NOMO-1 treated with DMSO at 0.1 percent for 48 hours (cell line): ENCODE measurements around the gene ZNF177.
"Not testable (repeated sequence)": the region's sequence is repeated elsewhere in the genome, so short reads cannot be mapped to it uniquely, and the experiment has no call there.

Experiments used
- DNase-seq: peaks from one replicate; lab custom pipeline; 2025; ENCODE audit not compliant: unreplicated experiment; lab: John Stamatoyannopoulos, UW

The ZNF177 gene

DNA sequence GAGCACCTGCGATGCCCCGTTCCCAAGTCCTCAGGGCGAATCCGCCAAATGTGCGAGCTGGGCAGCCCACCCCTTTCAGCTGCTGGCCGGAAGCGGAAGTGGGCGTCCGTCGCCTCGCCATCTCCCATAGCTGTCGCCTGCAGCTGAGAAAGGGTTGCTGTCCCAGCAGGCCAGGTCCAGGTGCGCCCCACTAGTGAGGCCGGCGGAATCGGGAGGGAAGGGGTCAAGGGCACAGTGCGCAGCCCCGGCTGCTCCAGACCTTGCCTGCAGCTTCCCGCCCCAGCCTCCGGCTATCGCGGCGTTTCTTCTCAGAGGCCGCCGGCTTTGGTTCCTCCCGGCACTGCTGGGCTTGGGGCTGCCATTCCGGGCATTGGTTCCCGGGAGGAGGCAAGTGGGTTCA, at the start of gene ZNF177:
Gene ZNF177 (plus strand): TSS at position 109 of the 400 bp plus-strand sequence. CDS start 15,299 bp downstream, outside the sequence.
- no peak for DNase-seq

DNA sequence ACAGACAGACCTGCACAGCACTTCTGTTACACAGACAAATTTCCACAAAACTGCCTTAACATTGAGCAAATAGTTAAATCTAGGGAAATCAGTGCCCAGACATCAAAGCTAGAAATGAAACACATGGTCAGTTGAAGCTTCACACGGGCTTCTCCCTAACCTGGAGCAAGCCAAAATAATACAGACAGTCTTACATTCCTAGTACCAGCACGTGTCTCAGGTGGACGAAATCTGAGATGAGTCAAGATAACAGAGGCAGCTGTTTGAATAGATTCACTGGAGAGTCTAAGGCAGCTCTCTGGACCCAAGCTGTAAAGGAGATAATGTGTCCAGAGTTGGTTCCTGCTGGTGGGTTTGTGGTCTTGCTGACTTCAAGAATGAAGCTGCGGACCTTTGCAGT, 49.1 kb upstream of the ZNF177 start:
- no peak for DNase-seq

DNA sequence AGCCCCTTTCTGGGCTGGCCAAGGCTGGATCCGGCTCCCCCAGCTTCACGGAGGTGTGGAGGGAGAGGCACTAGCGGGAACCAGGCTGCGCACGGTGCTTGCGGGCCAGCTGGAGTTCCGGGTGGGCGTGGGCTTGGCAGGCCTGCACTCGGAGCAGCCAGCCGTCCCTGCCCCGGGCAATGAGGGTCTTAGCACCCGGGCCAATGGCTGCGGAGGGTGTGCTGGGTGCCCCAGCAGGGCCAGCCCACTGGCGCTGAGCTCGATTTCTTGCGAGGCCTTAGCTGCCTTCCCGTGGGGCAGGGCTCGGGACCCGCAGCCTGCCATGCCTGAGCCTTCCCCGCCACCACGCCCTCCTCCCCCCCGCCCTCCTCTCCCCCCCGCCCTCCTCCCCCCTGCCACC, 41.5 kb upstream of the ZNF177 start:
- no peak for DNase-seq

DNA sequence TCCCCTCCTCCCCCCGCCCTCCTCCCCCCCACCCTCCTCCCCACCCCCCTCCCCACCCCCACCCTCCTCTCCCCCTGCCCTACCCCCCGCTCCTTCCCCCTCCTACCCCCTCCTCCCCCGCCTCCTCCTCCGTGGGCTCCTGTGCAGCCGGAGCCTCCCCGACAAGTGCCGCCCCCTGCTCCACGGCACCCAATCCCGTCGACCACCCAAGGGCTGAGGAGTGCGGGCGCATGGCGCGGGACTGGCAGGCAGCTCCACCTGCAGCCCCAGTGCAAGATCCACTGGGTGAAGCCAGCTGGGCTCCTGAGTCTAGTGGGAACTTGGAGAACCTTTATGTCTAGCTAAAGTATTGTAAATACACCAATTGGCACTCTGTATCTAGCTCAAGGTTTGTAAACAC, 41.1 kb upstream of the ZNF177 start:
- not testable (repeated sequence) for DNase-seq

DNA sequence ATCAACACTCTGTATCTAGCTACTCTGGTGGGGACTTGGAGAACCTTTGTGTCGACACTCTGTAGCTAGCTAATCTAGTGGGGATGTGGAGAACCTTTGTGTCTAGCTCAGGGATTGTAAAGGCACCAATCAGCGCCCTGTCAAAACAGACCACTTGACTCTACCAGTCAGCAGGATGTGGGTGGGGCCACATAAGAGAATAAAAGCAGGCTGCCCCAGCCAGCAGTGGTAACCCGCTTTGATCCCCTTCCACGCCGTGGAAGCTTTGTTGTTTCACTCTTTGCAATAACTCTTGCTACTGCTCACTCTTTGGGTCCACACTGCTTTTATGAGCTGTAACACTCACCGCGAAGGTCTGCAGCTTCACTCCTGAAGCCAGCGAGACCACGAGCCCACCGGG, 40.6 kb upstream of the ZNF177 start:
- DNase-seq, result not testable (repeated sequence)

DNA sequence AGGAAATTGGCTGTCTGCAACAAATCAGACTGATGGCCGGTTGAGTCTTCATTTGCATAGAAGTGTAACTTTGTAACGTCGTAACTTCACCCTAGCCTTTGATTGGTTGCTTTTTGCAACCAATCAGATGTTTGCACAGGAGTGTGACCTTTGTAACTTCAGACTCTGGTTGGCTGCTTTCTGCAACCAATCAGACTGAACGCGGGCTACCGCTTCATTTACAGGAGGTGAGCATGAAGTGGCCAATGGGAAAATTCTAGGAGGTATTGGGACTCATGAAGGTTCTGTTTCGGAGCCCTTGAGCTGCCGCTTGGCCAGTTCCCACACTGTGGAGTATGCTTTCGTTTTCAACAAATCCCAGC, 39.3 kb upstream of the ZNF177 start:
- DNase-seq, result peak; percentile 60

DNA sequence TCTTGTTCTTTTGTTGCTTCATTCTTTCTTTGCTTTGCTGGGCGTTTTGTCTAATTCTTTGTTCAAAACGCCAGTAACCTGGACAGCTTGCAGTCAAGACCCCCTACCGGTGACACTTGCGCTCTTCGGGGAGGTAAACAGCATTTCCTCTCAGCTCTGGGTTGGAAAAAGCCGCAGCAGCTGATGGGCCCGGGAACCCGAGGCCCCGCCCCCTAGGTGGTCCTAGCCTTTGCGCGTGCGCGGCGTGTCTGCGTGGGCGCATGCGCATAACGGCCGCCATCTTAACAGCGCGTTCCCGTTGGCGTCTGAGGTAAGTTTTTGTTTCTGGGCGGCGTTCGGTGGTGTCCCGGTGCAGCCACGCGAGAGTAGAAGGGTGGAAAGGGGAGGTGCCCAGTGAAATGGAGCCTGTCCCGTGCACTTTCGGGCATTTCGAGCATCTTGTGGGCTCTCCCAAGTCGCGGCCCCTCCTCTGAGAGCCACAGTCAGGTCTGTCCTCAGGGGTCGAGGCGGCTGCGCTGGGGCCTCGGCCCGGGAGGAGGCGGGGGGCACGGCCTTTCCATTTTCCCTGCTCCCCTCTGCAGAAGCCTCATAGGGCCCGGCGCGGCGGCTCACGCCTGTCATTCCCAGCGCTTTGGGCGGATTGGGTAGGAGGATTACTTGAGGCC, 38.8 kb upstream of the ZNF177 start, which contains the start of gene ZNF559:
Gene ZNF559 (plus strand): TSS at position 261 of the 665 bp plus-strand sequence. CDS start 14,371 bp downstream, outside the sequence.
- DNase-seq, result peak; percentile 95

DNA sequence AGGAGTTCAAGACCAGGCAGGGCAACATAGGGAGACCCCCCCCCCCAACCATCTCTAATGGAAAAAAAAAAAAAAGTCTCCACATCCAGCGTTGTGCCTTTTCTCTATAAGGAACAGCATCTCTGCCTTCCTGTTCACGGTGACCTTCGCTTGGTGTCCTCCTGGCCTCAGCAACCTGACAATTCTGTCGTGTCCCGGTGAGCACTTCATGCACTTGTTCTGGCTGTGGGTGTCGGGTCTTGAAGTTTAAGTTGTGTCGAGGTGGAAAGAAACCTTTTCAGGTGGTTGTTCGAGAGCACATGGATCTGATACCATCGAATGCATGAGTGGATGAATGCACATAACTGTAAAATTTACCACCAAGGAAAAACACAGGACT, 38.2 kb upstream of the ZNF177 start:
- DNase-seq, result no peak

DNA sequence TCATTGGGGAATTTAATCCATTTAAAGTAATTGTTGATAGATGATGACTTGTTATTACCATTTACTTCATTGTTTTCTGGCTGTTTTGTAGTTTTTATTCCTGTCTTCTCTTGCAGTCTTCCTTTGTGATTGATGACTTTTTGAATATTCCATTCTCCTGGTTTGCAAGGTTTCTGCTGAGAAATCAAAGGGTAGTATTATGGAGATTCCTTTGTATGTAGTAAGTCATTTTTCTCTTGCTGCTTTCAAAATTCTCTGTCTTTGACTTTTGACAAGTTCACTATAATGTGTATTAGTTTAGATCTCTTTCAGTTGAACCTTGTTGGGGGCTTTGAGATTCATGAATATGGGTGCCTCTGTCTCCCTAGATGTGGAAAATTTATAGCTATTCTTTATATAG, 32.8 kb upstream of the ZNF177 start:
- no peak for DNase-seq

DNA sequence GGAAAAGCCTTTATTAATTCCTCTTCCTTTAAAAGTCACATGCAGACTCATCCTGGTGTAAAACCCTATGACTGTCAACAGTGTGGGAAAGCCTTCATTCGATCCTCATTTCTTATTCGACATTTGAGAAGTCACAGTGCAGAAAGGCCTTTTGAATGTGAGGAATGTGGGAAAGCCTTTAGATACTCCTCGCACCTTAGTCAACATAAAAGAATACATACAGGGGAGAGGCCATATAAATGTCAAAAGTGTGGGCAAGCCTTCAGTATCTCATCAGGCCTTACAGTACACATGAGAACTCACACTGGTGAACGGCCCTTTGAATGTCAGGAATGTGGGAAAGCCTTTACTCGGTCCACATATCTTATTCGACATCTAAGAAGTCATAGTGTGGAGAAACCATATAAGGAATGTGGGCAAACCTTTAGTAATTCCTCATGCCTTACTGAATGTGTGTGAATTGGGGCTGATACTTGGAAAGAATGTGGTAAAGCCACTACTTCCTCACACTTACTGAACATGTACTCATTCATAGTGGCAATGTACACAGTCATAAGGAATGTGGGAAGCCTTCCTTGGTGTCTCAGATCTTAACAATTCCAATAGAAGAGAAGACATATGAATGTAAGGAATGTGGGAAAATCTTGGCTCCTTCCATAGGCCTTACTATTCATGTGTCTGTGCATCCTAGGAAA, 20.1 kb upstream of the ZNF177 start:
- no peak for DNase-seq

DNA sequence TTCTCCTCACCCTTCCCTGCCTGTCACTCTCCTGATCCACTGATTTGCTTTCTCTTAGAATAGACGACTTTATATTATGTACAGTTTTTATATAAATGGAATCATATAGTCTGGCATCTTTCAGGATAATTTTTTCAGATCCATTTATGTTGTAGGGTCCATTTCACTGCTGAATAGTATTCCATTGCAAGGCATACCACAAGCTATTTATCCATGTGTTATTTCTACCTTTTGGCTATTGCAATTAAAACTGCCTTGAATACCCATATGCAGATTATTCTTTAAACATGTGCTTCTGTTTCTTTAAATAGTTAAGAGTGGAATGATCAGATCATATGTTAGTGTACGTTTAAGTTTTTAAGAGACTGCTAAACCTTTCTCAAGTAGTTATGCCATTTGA, 17.8 kb upstream of the ZNF177 start:
- DNase-seq, result no peak

DNA sequence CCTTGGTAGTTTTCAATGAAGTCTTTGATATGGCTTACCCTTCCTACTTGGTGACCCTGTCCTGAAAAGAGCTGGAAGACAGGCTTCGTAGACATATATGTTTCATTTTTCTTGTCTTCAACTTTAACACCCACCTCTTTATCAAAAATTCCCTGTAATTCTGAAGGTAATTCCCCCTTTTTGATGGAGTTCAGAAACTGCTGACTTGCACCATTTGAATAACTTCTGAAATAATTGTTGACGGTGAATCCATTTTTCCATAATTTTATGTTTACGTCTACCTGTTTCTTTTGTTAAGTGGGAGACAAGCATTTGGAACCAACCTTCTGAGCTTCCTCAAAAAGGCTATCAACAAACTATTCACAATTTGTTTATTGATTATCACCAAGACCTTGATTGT, 14.6 kb upstream of the ZNF177 start:
- DNase-seq, result no peak

DNA sequence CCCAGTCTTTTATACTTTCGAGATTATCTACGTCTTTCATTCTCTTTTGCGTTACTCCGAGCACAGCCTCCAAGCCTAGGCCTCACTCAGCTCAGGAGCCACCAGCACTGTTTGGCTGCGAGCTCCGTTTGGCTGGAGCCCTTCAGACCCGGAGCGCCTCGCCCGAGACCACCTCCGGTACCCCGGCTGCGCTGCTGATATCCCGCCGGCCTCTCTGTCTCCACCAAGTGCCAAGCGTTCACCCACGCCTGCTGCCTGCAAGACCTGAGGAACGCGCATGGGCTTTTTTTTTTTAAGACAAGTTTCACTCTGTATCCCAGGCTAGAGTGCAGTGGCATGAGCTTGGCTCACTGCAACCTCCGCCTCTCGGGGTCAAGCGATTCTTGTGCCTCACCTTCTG, 14.1 kb upstream of the ZNF177 start:
- no peak for DNase-seq

DNA sequence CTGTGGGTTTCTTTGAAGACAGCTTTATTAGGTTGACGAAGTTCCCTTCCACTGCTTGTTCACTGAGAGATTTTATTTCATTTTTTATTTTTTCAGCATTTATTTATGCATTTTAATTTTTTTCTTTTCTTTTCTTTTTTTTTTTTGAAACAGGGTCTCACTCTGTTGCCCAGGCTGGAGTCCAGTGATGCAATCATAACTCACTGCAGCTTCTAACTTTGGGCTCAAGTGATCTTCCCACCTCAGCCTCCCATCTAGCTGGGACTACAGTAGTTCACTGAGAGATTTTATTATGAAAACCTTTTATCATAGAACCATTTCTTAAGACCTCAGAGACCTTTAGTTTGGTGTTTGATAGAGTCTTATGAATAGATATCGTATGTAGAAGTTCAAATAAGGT, 10.3 kb upstream of the ZNF177 start:
- no peak for DNase-seq

DNA sequence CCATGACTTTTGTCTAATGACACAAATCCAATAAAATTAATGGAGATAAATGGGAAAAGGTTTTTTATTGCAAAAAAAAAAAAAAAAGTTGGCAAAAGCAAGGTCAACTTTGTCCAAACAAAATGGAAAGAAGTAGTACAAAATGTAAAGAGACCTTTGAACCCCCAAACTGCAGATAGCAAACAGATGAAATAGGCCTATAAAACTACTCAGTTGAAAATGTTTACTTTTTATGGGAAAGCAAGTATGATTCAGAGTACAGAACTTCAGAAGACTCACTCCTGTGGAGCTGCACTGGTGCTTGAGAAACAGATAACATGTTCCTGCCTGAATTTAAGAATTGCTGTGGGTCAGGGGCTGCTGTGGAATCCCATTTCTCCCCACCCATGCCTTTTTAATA, 9.8 kb upstream of the ZNF177 start:
- no peak for DNase-seq

DNA sequence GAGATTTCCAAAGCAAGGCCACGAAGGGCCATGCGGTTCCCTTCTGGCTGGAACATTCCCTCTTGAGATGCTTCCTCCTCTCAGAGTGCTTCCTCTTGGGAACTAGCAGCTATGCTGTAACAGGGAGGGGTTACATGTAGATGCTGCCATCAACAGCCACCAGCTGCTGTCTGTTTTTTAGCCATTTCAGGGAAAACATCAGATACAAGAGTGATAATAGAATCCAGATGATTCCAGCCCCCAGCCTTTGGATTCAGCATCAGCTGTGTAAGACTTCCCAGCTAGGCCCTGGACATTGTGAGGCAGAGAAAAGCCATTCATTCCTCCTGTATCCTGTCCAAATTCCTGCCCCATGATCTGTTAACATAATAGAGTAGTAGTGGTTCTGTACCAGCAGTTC, 8.2 kb upstream of the ZNF177 start:
- no peak for DNase-seq

DNA sequence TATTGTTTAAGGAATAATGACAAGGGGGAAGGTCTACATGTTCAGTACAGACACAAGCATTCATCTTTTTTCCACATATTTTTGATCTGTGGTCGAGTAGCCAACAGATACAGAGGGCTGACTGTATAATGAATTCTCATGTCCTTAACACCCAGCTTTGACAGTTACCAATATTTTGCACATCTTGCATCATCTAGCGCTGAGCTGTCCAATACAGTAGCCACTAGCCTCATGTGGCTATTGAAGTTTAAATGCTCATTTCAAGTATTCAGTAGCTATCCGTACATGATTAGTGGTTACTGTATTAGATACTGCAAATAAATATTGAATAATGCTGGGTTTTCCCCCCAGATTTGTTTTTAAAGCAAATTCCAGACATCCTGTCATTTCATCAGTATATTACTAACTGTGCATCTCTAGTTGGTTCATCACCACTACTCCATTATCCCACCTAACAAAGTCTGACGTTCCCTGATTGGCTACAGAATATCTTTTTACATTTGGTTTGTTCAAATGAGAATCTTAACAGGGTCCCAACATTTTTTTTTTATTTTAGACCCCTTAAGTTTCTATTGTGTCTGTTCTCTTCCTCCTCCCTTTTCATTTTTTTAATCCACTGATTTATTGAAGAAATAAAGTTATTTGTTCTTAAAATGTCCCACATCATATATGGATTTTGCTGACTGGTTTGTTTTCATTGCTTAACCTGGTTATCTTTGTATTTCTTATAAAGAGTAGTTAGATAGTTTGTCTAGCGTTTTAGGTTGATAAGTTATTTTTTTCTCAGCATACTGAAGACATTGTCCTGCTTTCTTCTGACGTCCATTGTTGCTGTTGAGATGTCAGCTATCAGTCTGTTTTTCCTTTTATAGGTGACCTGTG, 8.2 kb downstream of the ZNF177 start:
- no peak for DNase-seq

DNA sequence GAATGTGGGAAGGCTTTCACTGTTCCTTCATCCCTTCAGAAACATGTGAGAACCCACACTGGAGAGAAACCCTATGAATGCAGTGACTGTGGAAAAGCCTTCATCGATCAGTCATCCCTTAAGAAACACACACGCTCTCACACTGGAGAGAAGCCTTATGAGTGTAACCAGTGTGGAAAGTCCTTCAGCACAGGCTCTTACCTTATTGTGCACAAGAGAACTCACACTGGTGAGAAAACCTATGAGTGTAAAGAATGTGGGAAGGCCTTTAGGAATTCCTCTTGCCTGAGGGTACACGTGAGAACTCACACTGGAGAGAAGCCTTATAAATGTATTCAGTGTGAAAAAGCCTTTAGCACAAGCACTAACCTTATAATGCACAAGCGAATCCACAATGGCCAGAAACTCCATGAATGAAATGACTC, 18.6 kb downstream of the ZNF177 start:
- no peak for DNase-seq

DNA sequence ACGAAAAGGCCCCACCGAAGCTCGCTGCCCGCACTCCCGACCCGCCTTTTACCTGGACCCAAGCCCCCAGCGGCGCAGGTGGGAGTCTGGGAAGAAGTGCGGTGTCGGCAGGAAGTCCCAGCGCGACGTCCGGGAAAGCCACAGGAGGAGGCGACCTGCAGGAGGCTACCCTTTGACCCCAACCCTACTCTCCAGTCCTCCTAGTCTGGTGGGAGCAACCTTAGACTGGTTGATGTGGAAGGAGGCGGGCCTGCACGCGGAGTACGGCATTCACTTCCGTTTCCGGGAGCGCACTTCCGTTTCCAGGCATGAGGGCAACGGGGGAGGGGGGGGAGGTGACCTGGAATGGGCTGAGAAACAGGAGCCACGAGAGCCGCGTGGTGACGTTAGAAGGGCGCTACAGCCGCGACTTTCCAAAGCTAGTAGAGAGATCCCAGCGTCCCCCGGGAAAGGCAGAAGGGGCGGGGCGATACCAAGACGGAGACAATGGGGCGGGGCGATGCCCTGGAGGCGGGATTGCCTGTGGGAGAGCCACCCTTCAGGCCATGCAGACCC, 44.1 kb downstream of the ZNF177 start:
- DNase-seq, result no peak

DNA sequence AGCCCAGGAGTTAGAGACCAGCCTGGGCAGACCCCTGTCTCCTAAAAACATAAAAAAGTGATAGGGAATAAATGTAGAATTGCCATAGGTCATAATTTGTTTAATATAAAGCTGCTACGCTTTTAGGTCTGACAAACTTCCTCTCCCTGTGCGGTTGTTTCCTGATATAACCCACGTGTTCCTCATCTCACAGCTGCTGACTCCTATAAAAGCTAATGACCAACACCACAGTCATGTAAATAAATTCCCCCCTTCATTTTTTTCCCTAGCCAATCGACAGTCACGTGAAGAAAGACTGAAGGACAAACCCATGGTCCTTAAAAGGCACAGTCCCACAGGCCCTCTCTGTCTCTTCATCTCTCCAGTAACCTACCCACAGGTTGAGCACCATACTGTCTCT, 45.0 kb downstream of the ZNF177 start:
- no peak for DNase-seq

DNA sequence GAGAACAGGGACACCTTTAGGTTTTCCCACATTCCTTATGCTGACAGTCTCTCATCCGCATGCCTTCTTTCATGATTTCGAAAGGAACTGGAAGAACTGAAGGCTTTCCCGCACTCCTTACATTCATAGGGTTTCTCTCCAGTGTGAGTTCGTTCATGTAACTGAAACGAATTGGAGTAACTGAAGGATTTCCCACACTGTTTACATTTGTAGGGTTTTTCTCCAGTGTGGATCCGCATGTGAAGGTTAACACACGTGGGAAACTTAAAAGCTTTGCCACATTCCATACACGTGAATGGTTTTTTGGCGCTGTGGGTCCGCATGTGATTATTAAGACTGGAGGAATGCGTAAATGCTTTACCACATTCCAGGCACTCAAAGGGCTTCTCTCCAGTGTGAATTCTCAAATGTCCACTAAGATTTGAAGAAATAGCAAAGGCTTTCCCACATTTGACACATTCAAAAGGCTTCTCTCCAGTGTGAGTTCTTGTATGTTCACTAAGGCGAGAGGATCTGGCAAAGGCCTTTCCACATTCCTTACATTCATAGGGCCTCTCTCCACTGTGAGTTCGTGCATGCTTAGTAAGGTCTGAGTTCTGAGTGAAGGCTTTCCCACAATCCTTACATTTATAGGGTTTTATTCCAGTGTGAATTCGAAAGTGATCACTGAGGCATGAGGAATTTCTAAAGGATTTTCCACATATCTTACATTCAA, 50.6 kb downstream of the ZNF177 start:
- no peak for DNase-seq
